HG03354 (cell line): ENCODE measurements around the gene CDC42BPA.
A peak's percentile ranks its signal among the peaks of the same experiment; 100 is the strongest.
"Not testable (repeated sequence)": the region's sequence is repeated elsewhere in the genome, so short reads cannot be mapped to it uniquely, and the experiment has no call there.

Experiments used
- ATAC-seq: cut with Tn5 transposase; IDR thresholded peaks from one replicate; pipeline ENCODE4 v1.9.1; 2021; ENCODE audit warnings: mild to moderate bottlenecking; ENCODE audit not compliant: unreplicated experiment, poor library complexity, severe bottlenecking

Gene CDC42BPA

DNA sequence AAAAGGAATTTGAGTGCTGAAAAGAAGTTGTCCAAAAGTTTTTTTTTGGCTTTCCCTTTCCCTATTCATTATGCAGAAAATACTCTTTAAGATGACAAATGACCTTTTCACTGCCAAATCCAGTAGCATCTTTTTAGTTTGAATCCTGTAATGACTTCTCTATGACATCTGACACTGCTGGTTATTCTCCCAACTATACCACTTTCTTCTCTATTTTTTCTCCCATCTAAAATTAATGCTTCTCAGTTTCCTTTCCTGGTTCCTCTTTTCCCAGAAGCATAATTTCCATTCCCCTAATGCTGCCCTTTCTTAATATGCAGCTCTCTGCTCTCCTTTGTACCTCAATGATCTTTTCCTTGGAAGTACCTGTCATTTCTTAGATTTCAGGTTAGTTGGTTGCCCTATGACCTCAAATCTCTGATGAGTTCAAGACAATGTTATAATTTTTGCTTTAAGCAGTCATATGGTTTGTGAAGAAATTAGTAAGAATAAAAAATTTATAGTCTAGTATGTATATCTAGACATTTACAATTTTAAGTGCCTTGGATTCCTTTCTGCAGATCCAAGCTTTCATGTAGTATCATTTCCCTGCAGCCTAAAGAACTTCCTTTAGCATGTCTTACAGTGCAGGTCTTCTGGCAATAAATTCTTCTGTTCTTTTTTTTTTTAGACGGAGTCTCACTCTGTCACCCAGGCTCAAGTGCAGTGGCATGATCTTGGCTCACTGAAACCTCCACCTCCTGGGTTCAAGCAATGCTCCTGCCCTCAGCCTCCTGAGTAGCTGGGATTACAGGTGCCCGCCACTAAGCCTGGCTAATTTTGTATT, 150.8 kb downstream of the CDC42BPA start:
- ATAC-seq = no peak

DNA sequence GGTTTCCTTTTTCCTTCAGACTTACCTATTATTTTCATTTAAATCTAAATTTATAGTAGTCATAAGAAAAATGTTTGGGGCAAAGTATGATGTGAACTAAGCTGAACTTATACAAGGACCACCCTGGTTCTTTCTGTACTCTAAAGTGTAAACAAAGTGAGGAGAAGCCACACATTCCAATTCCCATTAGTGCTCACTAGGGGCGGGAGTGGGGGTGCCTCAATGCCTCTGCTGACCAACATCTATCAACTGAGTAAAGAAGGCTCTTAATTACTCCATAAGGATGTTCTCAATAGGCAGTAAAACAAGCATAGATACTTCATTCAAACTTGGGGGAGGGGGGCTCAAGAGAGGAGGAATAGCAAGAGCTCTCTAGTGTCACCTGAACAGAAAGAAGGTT, 151.7 kb downstream of the CDC42BPA start:
- ATAC-seq = no peak

DNA sequence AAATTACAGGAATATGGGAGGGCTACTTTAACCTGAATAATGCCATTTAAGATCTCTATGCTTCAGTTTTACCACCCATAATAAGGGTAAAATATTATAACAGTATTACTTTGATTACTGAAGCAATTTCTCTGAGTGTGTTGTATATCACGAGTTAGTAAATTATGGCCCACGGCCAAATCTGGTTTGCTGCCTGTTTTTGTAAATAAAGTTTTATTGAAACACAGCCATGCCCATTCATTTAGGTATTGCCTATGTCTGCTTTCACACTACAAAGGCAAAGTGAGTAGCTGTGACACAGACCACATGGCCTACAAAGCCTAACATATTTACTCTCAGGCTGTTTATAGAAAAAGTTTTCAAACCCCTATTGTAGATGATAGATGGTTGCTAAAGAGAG, 156.8 kb downstream of the CDC42BPA start:
- no peak for ATAC-seq

DNA sequence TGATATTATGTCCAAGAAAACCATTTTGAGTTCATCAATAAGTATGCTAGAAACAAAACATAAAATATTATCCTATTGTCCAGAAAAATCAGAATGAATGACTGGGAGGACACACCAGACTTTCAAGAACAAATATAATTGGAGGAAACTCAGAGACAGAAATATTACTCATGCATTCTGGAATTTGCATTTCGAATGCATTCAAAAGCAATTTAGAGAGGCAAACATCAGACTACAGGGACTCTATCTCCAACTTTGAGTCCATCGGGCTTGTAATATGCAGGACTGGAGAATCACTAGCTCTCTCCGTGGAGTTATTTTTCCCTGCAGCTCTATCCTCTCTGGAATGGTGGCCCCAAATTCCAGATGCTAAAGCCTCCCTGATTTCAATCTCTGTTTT, 161.8 kb downstream of the CDC42BPA start:
- no peak for ATAC-seq

DNA sequence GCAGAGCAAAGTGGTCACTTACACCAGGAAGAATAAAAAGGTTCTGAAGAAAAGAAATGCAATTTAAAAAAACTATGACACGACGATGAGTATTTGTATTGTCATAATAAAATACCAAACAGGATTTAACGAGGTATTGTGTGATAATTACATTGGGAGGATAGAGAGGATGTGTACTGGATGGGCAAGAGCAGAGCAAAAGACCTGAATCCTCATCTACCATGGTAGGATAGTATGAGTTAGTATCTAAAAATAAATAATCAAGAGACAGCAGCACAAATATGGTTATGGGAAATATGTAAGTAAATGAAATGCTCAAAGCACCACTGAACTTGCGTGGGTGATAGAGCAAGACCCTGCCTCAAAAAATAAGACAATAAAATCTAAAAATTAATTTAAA, 162.6 kb downstream of the CDC42BPA start:
- no peak for ATAC-seq

DNA sequence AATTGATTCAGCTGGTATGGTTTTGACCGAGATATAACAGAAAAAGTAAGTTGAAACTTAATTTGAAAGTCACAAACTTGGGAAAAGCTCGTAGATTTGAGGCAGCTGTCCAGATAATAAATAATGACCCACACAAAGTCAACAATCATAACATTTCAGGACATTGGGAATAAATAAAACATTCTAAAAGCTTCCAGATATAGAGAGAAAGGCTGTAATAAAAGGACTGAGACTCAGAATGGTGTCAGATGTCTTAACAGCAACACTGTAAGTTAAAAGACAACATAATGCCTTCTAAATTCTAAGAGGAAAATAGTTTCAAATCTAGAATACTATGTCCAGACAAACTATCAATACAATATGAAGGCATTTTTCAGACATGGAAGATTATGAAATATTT, 163.3 kb downstream of the CDC42BPA start:
- no peak for ATAC-seq

DNA sequence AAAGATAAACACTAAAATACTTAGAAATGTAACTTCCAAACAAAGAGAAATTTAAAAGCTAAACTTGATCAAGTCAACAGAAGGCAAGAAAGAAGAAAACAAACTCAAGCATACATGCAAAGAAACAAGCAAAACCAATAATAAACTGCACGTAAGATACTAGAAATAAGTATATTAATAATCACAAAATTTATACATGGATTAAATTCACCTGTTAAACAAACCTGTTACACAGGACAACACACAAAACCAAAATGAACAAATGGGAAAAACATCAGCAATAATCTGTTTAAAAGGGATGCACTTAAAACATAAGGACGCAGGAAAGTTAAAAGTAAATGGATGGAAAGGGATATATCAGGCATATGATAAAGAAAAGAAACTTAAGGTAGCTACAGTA, 165.8 kb downstream of the CDC42BPA start:
- ATAC-seq = no peak

DNA sequence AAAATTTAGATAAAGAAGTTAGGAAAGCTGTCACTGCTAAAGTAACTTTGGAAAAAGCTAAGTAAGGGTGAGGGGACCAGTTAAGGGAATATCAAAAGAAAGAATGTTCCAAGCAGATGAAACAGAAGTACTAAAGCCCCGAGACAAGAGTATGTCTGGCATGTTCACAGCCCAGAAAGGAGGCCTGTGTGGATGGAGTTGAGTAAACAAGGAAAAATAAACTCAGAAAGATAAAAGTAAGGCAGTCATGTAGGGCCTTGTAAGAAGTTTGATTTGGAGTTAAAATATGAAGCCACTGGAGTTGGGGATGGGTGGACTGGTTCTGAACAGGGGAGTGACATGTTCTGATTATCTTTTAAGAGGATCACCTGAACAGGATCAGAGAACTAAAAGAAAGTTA, 177.9 kb downstream of the CDC42BPA start:
- no peak for ATAC-seq

DNA sequence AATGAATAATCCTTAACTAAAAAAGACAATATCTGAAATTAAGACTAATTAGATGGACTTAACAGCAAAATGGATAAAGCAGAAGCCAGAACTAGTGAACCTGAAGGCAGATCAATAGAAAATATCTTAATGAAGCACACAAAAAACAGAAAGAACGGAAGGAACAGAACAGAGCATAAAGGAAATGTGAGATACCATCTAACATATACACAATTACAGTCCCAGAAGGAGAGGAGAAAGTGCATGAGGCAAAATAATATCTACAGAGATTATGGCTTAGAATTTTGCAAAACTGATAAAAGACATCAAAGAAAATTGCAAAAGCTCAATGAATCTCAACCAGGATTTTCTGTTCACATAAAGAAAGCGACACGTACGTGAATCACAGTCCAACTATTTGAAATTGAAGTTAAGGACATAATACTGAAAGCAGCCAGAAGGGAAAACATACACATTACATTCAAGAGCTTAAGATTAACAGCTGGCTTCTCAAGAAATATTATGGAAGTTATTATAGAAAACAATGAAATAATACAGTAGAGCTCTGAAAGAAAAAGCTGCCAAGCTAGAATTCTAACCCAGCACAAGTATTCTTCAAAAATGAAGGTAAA, 182.0 kb downstream of the CDC42BPA start:
- ATAC-seq = no peak

DNA sequence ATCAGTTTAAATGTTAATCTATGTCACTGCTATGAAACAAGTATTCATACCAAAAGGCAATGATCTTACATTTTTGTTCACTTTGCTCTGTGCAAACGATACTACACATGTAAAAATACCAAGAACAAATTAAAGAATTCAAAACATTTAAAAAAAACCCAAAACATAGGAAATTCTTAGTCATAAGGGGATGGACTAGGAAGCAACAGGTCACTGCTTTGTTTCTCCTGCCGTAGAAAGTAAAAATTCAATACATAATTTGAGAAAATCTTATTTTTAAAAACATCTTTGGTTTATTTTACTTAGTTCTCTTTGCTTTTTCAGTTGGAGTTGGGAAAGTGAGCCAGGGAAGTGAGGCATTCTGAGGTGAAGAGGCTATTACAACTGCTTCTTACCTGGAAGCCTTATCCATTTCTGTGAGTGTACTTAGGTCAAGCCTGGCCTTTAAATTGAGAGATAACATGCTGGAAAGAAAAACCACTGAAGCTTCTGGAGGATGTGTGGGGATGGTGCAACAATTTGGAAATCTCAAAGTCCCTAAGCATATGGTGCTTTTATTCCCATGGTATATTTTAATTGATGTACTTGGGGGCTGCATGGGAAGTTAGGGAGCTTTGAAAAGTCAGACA, 183.5 kb downstream of the CDC42BPA start:
- ATAC-seq = no peak

DNA sequence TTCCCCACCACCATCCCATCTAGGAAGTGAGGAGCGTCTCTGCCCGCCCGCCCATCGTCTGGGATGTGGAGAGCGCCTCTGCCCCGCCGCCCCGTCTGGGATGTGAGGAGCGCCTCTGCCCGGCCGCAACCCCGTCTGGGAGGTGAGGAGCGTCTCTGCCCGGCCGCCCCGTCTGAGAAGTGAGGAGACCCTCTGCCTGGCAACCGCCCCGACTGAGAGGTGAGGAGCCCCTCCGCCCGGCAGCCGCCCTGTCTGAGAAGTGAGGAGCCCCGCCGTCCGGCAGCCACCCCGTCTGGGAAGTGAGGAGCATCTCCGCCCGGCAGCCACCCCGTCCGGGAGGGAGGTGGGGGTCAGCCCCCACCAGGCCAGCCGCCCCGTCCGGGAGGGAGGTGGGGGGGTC, 185.6 kb downstream of the CDC42BPA start:
- not testable (repeated sequence) for ATAC-seq

DNA sequence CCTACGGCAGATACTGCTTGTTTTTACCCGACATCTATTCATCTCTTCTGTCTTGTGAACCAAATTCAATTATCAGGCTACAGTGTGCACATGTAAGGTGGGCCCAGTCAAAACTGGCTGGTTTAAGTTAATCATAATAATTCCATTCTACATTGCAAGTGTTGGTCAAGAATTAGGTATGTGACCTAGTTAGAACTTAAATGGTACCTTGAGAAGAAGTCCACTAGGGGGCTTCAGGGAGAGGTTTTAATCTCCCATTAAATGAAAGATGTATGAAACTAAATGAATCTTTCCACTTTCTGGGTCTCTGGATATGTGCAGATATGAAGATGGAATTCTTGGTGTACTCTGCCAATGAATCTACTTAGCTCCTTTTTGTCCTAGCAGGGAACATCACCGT, 187.1 kb downstream of the CDC42BPA start:
- no peak for ATAC-seq

DNA sequence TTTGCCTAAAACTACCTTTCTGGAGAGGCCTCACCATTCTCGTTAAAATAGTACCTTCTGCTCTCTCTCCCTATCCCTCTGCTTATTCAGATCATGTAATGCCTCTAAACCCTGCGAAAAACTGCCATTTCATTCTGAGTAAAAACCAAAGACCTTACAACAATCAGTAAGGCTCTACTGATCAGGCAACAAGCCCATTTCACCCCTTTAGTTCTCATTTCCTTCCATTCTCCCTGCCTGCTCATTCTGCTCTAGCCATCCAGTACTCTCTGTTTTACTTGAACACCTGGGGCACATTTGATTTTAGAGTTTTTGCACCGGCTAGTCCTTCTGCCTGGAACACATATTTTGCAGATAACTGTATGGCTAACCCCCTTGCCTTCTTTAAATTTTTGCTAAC, 190.4 kb downstream of the CDC42BPA start:
- peak; percentile 63 for ATAC-seq

DNA sequence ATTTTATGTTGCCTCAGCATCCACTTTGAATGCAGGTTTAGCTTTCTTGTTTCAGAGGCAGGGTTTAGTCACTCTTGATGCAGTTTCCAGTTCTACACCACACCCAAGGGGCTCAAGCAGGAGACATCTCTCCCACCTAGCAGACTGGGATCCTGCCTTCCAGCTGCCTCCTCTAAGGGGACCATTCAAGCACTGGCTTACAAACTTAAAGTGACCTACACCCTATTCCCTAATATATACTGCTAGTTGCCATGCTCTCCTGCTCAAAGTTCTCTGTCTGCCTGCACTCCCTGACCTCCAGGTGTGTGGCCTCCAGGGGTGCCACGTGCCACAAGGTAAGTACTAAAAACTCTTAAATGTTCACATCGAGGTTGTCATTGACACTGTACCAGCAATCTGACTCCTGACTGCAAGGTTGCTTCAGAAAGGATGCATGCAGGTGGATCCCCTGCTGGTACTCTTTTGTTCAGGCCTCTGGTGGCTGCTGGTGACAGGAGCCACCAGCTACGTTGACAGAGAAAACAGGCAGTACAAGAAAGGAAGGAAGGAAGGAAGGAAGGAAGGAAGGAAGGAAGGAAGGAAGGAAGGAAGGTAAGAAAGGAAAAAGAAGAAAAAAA, 192.3 kb downstream of the CDC42BPA start:
- ATAC-seq = no peak

DNA sequence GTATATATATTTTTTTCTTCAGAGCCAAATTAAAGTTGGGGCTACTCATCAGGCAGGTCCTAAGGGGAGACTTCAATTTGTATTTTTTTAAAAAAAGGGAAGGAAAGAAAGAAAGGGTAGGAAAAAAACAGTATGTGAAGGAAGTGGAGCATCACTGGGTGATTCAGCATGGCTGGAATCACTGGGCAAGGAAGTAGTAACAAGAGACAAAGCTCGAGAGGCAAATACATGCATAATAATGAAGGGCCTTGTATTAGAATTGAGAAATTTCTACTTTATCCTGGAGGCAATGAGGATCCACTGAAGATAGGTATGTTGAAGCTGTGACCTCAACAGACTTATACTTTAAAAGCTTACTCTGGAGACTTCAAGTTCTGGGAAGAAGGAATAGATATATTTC, 193.8 kb downstream of the CDC42BPA start:
- no peak for ATAC-seq

DNA sequence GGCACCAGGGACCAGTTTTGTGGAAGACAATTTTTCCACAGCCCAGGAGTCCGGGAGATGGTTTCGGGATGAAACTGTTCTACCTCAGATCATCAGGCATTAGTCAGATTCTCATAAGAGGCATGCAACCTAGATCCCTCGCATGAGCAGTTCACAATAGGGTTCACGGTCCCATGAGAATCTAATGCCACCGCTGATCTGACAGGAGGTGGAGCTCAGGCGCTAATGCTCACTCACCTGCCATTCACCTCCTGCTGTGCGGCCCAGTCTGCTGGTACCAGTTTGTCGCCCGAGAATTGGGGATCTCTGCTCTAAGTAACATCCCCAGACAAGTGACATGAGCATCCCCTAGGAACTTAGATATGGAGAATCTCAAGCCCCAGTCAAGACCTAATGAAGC, 197.5 kb downstream of the CDC42BPA start:
- ATAC-seq = no peak

DNA sequence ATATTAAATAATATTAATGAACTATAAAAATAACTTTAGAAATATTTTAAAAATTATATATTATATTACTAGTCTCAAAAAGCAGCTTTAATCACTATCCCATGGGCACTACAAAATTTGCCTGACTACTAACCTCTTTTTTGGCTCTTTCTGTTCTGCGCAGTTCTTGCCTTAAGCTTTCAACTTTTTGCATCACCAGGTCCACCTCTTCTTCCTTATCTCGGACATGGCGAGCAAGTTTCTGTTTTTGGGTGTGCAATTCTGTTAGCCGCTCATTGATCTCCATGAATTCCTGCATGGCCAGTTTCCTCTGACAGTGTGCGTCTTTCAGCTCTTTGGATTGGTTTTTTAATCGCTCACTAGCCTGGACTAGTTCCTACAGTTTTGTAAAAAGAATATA, 205.8 kb downstream of the CDC42BPA start:
- ATAC-seq = no peak

DNA sequence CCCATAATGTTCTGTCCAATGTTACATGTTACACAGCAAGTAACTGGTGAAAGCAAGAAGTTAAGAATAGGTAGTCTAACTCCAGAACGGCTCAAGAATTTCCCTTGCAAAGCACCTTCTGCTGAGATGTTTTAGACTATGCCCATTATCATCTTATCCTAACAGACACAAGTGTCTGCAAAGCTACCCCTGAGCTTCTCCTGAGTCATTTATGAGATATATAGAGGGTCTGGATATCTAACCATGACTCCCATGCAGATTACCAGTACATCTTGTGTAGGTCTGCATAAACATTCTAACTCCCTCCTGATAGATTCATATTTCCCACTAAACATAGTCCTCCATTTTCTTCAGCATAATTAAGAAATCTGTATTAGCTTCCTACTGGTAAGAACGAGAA, 206.5 kb downstream of the CDC42BPA start:
- no peak for ATAC-seq

DNA sequence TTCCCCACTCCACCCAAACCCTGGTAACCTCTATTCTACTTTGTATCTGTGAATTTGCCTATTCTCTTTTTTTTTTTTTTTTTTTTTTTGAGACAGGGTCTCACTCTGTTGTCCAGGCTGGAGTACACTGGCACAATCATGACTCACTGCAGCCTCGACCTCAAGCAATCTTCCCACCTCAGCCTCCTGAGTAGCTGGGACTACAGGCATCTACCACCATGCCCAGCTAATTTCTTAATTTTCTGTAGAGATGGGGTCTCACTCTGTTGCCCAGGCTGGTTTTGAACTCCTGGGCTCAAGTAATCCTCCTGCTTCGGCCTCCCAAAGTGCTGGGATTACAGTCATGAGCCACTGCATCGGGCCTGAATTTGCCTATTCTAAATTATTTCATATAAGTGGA, 213.0 kb downstream of the CDC42BPA start:
- not testable (repeated sequence) for ATAC-seq

DNA sequence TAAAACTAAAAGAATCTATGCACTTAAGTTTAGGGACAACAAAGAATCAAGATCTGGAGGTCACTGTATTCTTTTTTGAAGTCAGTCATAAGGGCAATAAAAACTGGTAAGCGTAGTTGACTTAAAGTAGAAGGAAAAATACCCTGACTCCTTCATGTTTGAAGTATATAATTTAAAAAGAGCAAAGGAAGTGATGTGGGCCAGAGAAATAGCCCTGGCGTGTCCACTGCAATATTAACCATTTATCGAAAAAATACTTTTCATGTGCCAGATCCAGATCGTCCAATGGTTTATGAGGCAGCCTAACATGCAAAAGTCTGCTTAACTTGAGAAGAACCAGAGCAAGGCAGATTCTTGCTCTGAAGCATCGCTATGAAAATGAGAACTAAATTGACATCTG, 216.2 kb downstream of the CDC42BPA start:
- ATAC-seq = no peak
